ENCODE data around the gene VOPP1. TPM values are rescaled to one million over a fixed set of nuclear protein-coding genes. Genes with fewer than 3 reads are reported as not detected.

Gene VOPP1
- total RNA-seq, 1 experiment from 2014 or later, result 63.9 TPM

- ATAC-seq (no peak), DNase-seq (ENCODE audit: low spot score) (no peak)
- Mint-ChIP-seq H3K4me1 (peaks cover 92% of the 10 kb centered on the region), H3K27ac (peak overlapping the region; percentile 55), H3K36me3 (no peaks in the 10 kb centered on the region), H3K27me3 (ENCODE audit: low read depth) (no peaks in the 10 kb centered on the region), H3K9me3 (no peaks in the 10 kb centered on the region), H3K4me3 (no peak overlapping the region)
- POLR2A ChIA-PET, result no interaction called here
- CTCF ChIA-PET, result no interaction called here
- TF ChIP-seq PREB (CRISPR knock-in tag; IDR thresholded peaks at IDR 0.05; ENCODE audit: borderline replicate concordance), result no peak
- no peak for TF ChIP-seq TEAD4 (CRISPR knock-in tag; IDR thresholded peaks at IDR 0.05)
- no peak for TF ChIP-seq PRDM15 (CRISPR knock-in tag; IDR thresholded peaks at IDR 0.05)
- no peak for TF ChIP-seq ZNF317 (CRISPR knock-in tag; IDR thresholded peaks at IDR 0.05; ENCODE audit: borderline replicate concordance, low read depth)
- TF ChIP-seq STAT6 (CRISPR knock-in tag; conservative IDR thresholded peaks at IDR 0.05; ENCODE audit: low read depth), result no peak
- no peak for TF ChIP-seq FOXP4 (CRISPR knock-in tag; IDR thresholded peaks at IDR 0.05)
- TF ChIP-seq CREB1 (CRISPR knock-in tag; IDR thresholded peaks at IDR 0.05), result no peak
- TF ChIP-seq ZNF671 (CRISPR knock-in tag; IDR thresholded peaks at IDR 0.05), result no peak
Observed at GRCh38 chr7:55536619-55537457, 35.5 kb downstream of the VOPP1 start.

GRCh38 chr7:55535617-55536016, 36.7 kb downstream of the VOPP1 start:
- no peak for ATAC-seq
- H3K4me1 Mint-ChIP-seq, result peaks cover 85% of the 10 kb centered on the region
- no peak overlapping the region; the same call in 1 of the 2 replicates for H3K27ac Mint-ChIP-seq
- no peak for DNase-seq (ENCODE audit: low spot score)
- no peak overlapping the region for H3K4me3 Mint-ChIP-seq
- POLR2A ChIA-PET, result no interaction called here
- CTCF ChIA-PET, result no interaction called here
- H3K27me3 Mint-ChIP-seq (ENCODE audit: low read depth), result no peaks in the 10 kb centered on the region
- H3K36me3 Mint-ChIP-seq, result no peaks in the 10 kb centered on the region
- H3K9me3 Mint-ChIP-seq, result no peaks in the 10 kb centered on the region
- TF ChIP-seq IRF1 (CRISPR knock-in tag; IDR thresholded peaks at IDR 0.05) (no peak), MYBL2 (CRISPR knock-in tag; IDR thresholded peaks at IDR 0.05) (no peak), NFE2L1 (CRISPR knock-in tag; IDR thresholded peaks at IDR 0.05) (no peak), USF1 (CRISPR knock-in tag; IDR thresholded peaks at IDR 0.05) (no peak), MXD4 (CRISPR knock-in tag; IDR thresholded peaks at IDR 0.05; ENCODE audit: borderline replicate concordance) (no peak), FOXK1 (CRISPR knock-in tag; IDR thresholded peaks at IDR 0.05) (no peak), ZNF532 (CRISPR knock-in tag; IDR thresholded peaks at IDR 0.05; ENCODE audit: borderline replicate concordance) (no peak), ZNF423 (CRISPR knock-in tag; IDR thresholded peaks at IDR 0.05) (no peak), CDX4 (CRISPR knock-in tag; IDR thresholded peaks at IDR 0.05; ENCODE audit: borderline replicate concordance) (no peak)

Measured in WTC11 (cell line).